Gastroesophageal sphincter (tissue), 4 donors: Measurements from ENCODE around the gene KXD1. TPM values are rescaled to one million over a fixed set of nuclear protein-coding genes. Genes with fewer than 3 reads are reported as not detected.

Source experiments
- ATAC-seq: fragments of 150-250 bp; one replicate; pipeline ENCODE4 v1.9.1; 2016; ENCODE audit warnings: mild to moderate bottlenecking, moderate library complexity
- H3K27ac ChIP-seq, 4 donors: fragments of 200-600 bp; sonication (generic) in 3 of 4; 1 replicate in 3 of 4; 2 replicates in 1 of 4; pipeline ENCODE4 v1.5.1; 2016 to 2019
- H3K27me3 ChIP-seq: fragments of 200-600 bp; sonication (generic); one replicate; pipeline ENCODE4 v1.5.1; 2019
- H3K36me3 ChIP-seq, 2 donors: fragments of 200-600 bp; sonication (generic); one replicate each; pipeline ENCODE4 v1.5.1; 2019; ENCODE audit warnings: control low read depth in 1 of 2
- H3K4me1 ChIP-seq, 3 donors: fragments of 200-600 bp; sonication (generic); 1 replicate in 2 of 3; 2 replicates in 1 of 3; pipeline ENCODE4 v1.5.1; 2016 to 2019; ENCODE audit warnings: control low read depth in 2 of 3
- H3K4me3 ChIP-seq, 2 donors: fragments of 200-600 bp; sonication (generic); one replicate each; pipeline ENCODE4 v1.5.1; 2019; ENCODE audit warnings: mild to moderate bottlenecking in 1 of 2, moderate library complexity in 1 of 2
- H3K9me3 ChIP-seq, 3 donors: fragments of 200-600 bp; sonication (generic); one replicate each; pipeline ENCODE4 v1.5.1; 2017 to 2019; ENCODE audit warnings: control low read depth in 2 of 3
- CTCF ChIP-seq, 4 experiments: fragments of 200-600 bp in 2 of 4; fragments of 450-650 bp in 2 of 4; sonication (generic) in 1 of 4; IDR thresholded peaks; one replicate each; pipeline ENCODE4 v1.5.1; 2017 to 2019; ENCODE audit warnings: antibody characterized with exemption in 4 of 4, mild to moderate bottlenecking in 2 of 4, moderate library complexity in 2 of 4
- EP300 ChIP-seq: sonication (generic); formaldehyde crosslinking; IDR thresholded peaks from one replicate; pipeline ENCODE4 v1.6.1; 2017; ENCODE audit warnings: antibody characterized with exemption, mild to moderate bottlenecking
- POLR2A ChIP-seq, 2 donors: fragments of 450-650 bp; IDR thresholded peaks; one replicate each; pipeline ENCODE4 v1.6.1; 2017; ENCODE audit warnings: antibody characterized with exemption in 2 of 2, mild to moderate bottlenecking in 2 of 2, moderate library complexity in 1 of 2
- POLR2AphosphoS5 ChIP-seq: sonication (generic); formaldehyde crosslinking; IDR thresholded peaks from one replicate; pipeline ENCODE4 v1.6.1; 2017; ENCODE audit warnings: antibody characterized with exemption
- WGBS, 2 donors: methylation state at CpG; one replicate each; pipeline ENCODE4 v1.1.5; 2018; ENCODE audit warnings: low coverage in 1 of 2; 5-methylcytosine and 5-hydroxymethylcytosine counted together
- total RNA-seq, 4 donors: library from RNA; depleted of rRNA; stranded (reverse); fragments of >200 nt; gene quantifications; one replicate each; pipeline ENCODE4 v1.1.0, GENCODE V29; 2016

Gene KXD1
- total RNA-seq, 4 donors from 2014 or later: 130 to 137 (median 135) TPM

GRCh38 chr19:18577365-18577914 is 19.8 kb downstream of the KXD1 start:
- Histone ChIP-seq H3K27me3 (no peaks in the 10 kb centered on the region), H3K9me3 (no peaks in the 10 kb centered on the region), H3K4me3 (no peak overlapping the region), H3K27ac (no peak overlapping the region), H3K4me1 (peaks cover 4 to 21% (median 12%) of the 10 kb centered on the region in 3 donors), H3K36me3 (peaks cover 0 to 56% of the 10 kb centered on the region in 2 donors)
- ATAC-seq: no peak
- TF ChIP-seq POLR2AphosphoS5 (no peak), CTCF (IDR thresholded peaks at IDR 0.05) (no peak), POLR2A (IDR thresholded peaks at IDR 0.05) (no peak), EP300 (no peak)
- WGBS, 2 donors: 77 to 78% methylated on average over 14 to 19 of the region's 21 CpGs

GRCh38 chr19:18580311-18580710 is 22.6 kb downstream of the KXD1 start:
- Histone ChIP-seq H3K4me1 (no peaks in the 10 kb centered on the region), H3K9me3 (no peaks in the 10 kb centered on the region), H3K27ac (no peak overlapping the region), H3K36me3 (peaks cover 0 to 33% of the 10 kb centered on the region in 2 donors), H3K4me3 (no peak overlapping the region), H3K27me3 (no peaks in the 10 kb centered on the region)
- ATAC-seq: no peak
- WGBS, 2 donors: 39 to 69% methylated on average over 2 to 4 of the region's 7 CpGs
- TF ChIP-seq EP300: no peak
- TF ChIP-seq POLR2A (IDR thresholded peaks at IDR 0.05): no peak
- TF ChIP-seq CTCF (IDR thresholded peaks at IDR 0.05): no peak
- TF ChIP-seq POLR2AphosphoS5: no peak

GRCh38 chr19:18586306-18586705 is 28.6 kb downstream of the KXD1 start:
- peaks cover 0 to 9% of the 10 kb centered on the region in 2 donors for H3K36me3 ChIP-seq
- WGBS, 2 donors: 37 to 60% methylated on average over 2 of the region's 2 CpGs
- H3K9me3 ChIP-seq: no peaks in the 10 kb centered on the region
- no peak overlapping the region for H3K27ac ChIP-seq
- no peak for ATAC-seq
- H3K4me3 ChIP-seq: no peak overlapping the region
- H3K27me3 ChIP-seq: no peaks in the 10 kb centered on the region
- H3K4me1 ChIP-seq: peaks cover 0 to 36% (median 12%) of the 10 kb centered on the region in 3 donors
- TF ChIP-seq POLR2AphosphoS5 (no peak), CTCF (IDR thresholded peaks at IDR 0.05) (no peak), POLR2A (IDR thresholded peaks at IDR 0.05) (no peak), EP300 (no peak)

- H3K27me3 ChIP-seq: no peaks in the 10 kb centered on the region
- peaks cover 0 to 16% of the 10 kb centered on the region in 2 donors for H3K36me3 ChIP-seq
- H3K9me3 ChIP-seq: no peaks in the 10 kb centered on the region
- no peak for ATAC-seq
- 77 to 88% methylated on average over 5 to 10 of the region's 12 CpGs for WGBS, 2 donors
- H3K27ac ChIP-seq: peak overlapping the region in 3 of 4 donors; percentile 83 to 88 (median 86)
- H3K4me3 ChIP-seq: no peak overlapping the region
- peaks cover 0 to 36% (median 12%) of the 10 kb centered on the region in 3 donors for H3K4me1 ChIP-seq
- TF ChIP-seq POLR2A (IDR thresholded peaks at IDR 0.05): no peak
- TF ChIP-seq EP300: no peak
- no peak for TF ChIP-seq CTCF (IDR thresholded peaks at IDR 0.05)
- no peak for TF ChIP-seq POLR2AphosphoS5
Measured at GRCh38 chr19:18587561-18587960, 29.9 kb downstream of the KXD1 start.

- WGBS, 2 donors: 17 to 55% methylated on average over 1 to 3 of the region's 16 CpGs
- TF ChIP-seq POLR2A (IDR thresholded peaks at IDR 0.05) (no peak), POLR2AphosphoS5 (no peak), EP300 (no peak), CTCF (IDR thresholded peaks at IDR 0.05) (no peak)
- Histone ChIP-seq H3K27me3 (no peaks in the 10 kb centered on the region), H3K27ac (peak overlapping the region; percentile 41 to 88 (median 84)), H3K36me3 (peaks cover 0 to 16% of the 10 kb centered on the region in 2 donors), H3K9me3 (no peaks in the 10 kb centered on the region), H3K4me3 (peak overlapping the region; percentile 77 to 91), H3K4me1 (peaks cover 0 to 36% (median 12%) of the 10 kb centered on the region in 3 donors)
- ATAC-seq: peak; percentile 5
Measured at GRCh38 chr19:18587962-18588610, 30.4 kb downstream of the KXD1 start.
